ENCODE measurements around the gene RWDD1.

- TF ChIP-seq, protein P1, sequence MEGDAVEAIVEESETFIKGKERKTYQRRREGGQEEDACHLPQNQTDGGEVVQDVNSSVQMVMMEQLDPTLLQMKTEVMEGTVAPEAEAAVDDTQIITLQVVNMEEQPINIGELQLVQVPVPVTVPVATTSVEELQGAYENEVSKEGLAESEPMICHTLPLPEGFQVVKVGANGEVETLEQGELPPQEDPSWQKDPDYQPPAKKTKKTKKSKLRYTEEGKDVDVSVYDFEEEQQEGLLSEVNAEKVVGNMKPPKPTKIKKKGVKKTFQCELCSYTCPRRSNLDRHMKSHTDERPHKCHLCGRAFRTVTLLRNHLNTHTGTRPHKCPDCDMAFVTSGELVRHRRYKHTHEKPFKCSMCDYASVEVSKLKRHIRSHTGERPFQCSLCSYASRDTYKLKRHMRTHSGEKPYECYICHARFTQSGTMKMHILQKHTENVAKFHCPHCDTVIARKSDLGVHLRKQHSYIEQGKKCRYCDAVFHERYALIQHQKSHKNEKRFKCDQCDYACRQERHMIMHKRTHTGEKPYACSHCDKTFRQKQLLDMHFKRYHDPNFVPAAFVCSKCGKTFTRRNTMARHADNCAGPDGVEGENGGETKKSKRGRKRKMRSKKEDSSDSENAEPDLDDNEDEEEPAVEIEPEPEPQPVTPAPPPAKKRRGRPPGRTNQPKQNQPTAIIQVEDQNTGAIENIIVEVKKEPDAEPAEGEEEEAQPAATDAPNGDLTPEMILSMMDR (IDR thresholded peaks at IDR 0.05; ENCODE audit: low read length), result no peak
- no peak for TF ChIP-seq EZH2 (IDR thresholded peaks at IDR 0.05; ENCODE audit: borderline replicate concordance, low read length)
These were observed 42.5 kb upstream of the RWDD1 start for GRCh38 chr6:116528780-116529179.
